UCSD-AML1 (cell line): ENCODE results near the gene DIPK1C.

Source experiments
- DNase-seq: peaks from one replicate; lab custom pipeline; 2025; ENCODE audit not compliant: unreplicated experiment; lab: John Stamatoyannopoulos, UW

Gene DIPK1C

DNA sequence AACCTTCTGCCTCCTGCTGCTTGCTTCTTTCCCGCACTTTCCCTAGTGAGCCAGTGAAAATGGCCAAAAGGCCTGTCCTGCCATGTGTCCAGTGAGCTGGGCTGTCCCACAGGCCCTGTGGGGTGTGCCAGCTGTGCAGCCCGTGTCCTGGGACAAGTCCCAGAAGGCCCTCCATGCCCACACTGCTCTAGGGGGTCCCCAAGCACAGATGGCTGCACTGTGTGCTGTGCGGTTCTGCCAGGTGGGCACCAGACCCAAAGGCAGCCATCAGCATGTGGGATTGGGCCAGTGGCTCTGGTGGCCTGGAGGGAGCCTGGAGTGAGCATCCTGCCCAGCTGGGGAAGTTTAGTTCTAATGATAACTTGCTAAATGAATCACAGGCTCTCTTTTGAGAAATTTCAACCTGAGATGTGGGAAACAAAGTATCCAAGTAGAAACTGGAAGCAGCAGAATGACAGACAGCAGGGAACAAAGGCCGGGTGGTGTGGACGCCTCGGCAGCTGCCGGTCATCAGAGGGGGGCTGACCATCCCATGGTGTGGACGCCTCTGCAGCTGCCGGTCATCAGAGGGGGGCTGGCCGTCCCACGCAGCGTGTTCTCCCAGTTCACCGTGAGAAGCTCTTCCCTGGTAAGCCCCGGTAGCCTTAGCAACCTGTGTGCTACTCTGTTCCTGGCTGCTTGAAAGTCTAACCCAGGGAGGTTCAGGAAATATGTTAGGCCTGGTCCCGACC lies 29.2 kb upstream of the DIPK1C start:
- no peak for DNase-seq

DNA sequence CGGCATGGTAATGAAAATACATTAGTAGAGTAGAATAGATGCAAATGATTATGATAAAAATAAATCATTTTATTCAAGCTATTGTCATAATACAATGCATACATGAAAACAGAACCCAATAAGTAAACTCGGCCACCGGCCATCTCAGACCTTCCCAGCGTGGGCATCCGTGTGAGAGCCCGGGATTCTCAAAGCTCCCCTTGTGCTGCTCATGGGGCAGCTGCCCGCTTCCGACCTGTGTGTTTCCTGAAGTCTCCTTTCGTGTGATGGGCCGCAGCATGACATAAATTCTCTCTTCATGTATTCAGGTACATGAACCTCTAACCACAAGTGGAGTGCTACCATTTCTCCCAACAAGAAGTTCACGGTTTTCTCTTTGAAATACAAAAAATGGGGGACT lies 25.6 kb upstream of the DIPK1C start:
- no peak for DNase-seq

DNA sequence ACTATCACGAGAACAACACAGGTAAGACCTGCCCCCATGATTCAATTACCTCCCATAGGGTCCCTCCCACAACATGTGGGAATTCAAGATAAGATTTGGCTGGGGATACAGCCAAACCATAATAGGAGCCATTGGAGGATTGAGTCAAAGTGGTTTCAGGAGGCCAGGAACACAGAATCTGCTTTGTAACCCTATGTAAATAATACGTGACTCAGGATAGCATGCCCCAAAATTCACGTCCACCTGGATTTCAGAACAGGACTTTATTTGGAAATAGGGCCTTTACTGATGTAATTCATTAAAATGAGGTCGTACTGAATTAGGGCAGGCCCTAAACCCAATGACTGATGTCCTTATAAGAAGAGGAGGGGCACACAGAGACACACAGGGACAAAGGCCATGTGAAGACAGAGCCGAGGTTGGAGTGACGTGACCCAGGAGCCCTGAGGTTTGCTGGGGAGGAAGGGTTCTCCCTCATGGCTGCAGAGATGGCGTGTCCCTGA lies 23.1 kb upstream of the DIPK1C start:
- DNase-seq, result no peak

DNA sequence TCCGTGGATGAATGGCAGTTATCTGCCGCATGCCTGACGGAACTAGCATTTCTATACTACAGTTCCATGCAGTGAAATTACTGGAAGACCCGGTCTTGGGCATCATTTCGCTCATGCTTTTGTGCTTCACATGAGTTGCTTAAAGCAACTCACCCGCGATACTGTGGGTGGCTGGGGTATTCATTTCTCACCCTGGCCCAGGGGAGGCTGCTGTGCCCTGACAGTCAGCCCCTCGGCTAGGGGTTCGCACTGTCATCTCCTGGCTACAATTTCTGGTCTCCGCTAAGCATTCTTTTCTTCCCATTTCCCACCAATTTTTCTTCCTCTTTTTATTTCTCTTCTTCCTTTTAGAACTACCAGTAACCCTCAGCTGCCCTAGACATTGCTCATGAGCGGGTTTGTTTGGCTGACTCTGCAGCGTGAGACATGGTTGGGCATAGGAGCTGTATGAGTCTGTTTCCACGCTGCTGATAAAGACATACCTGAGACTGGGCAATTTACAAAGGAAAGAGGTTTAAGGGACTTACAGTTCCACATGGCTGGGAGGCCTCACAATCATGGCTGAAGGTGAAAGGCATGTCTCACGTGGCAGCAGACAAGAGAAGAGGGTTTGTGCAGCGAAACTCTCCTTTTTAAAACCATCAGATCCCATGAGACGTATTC lies 22.5 kb upstream of the DIPK1C start:
- DNase-seq, result no peak

DNA sequence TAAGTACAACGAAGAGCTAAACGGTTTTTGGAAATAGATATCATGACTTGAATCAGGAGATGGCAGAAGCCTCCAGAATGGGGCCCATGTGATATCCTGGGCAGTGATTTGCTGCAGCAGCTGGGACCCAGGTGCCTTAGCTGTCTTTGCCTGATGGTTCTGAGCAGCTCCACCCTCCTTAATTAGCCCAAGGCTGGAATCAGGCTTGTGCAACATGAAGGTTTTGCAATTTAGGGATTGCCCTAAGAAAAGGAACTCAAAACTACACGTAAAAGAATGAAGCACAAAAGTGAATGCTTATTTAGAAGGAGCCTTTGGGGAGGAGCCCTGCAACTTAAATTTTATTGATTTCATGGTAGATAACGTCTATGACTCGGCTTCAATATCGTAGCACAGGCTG lies 21.8 kb upstream of the DIPK1C start:
- DNase-seq, result no peak

DNA sequence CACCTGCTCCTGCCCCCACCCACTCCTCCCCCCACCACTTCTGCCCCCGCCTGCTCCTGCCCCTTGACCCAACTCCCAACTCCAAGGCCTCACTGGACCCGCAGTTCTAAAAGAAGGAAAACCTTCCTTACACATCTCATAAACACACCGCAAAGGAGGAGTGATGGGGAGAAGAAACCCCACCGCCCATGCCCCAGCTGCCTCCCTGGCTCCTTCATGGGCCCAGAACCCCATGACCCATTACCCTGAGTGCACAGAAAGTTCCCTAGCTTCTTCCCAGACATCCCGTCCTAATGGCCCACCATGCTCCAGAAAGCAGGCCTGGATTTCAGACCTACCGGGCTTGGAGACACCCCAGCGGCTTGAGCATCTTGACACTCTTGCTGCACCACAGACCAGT lies 21.2 kb upstream of the DIPK1C start:
- no peak for DNase-seq

DNA sequence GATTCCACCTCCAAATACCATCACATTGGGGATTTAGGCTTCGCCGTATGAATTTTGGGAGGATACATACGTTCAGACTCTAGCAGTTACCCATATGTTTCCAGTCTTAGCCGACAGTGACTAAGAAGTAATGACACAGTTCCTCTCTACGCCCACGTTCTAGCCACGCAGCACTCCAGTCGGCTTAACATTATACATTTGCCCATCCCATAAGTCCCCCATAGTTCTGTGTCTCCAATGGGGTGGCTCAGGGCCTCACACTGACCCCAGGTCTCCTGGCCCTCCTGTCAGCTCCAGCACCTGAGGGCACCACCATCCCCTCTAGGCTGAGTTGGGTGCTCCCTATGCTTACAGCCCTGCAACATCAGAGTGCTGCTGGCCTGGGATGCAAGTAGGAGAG lies 20.7 kb upstream of the DIPK1C start:
- no peak for DNase-seq

DNA sequence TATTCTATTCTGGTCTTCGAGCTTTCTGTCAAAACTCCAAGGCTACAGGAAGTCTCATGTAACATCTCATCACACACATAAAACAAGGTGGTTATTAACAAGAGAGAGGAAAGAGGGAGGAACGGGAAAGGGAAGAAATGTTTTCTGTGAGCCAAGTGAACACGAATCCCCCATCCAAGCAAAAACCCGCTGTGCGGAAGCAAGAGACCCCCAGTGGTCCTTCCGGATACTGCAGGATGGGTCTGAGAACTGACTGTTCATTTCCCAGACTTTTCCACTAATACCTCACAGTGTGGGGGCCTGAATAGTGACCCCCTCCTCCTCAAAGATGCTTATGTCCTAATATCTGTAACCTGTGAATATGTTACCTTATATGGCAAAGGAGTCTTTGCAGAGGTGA lies 19.0 kb upstream of the DIPK1C start:
- no peak for DNase-seq

DNA sequence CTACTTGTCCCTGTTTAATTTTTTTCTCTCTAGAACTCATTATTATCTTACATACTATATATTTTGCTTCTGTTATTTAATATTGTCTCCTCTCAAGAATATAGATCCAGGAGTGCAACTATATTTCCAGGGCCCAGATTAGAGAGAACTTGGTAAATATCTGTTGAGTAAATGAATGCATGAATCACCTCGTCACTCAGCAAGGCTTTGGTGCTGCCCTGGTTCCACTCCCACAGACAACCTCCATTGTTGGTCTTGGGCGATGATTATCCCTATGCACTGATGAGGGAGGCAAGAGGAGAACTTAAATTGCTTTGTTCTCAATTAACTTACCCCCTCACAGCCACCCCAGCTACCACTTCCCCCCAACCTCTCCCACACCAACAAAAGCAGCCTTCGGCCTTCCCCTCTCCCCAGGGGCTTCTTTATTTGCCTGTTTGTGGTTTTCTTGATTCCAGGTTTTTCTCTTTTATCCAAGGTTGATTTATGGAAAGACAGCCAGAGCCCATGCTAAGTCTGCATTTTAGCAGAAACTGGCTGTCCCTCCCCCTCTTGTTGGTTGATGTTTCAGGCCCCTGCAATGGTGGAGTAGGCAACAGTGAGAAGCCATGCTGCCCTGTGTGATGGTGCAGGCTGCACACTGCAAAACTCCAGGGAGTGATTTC lies 17.0 kb upstream of the DIPK1C start:
- DNase-seq, result no peak

DNA sequence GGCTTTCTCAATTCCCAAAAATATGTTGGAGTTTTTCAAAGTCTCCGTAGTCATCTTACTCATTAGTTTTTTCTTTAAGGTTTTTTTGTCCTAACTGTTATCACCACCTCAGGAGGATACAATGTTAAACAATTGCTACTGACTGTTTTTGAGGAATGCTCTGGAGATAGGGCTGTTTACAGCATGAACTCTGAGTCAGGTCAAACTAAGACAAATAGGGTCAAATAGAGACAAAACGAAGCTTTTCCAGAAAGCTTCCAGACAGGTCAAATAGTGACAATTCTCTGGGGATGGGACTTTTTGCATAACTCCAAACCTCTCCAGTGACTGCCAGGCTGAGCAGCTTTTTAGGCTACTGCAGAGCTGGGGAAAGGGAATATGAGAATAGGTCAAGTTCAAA lies 15.2 kb upstream of the DIPK1C start:
- no peak for DNase-seq

DNA sequence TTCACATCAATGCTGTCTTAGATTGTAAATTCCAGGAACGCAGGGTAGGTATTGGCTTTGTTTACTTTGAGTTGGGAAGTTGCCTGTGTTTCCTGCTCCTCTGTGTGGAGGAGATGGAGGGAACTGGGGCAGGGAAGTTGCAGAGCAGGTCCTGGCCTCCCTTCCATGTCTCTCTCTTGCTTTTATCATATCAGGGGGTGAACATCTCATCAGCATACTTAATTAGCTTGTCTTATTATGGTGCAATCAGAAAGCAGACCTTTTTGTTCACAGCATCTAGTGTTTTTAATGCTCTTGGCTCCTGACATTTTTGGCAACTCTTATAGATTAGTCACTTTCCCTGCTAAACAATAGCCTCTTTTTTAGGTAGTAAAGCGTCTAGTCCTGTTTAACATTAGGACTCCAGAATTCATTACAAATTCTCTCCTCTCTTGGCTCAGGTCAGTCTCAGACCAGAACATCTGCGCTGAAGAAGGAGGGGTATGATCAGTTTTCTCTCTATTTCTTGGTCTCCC lies 11.5 kb upstream of the DIPK1C start:
- DNase-seq, result no peak

DNA sequence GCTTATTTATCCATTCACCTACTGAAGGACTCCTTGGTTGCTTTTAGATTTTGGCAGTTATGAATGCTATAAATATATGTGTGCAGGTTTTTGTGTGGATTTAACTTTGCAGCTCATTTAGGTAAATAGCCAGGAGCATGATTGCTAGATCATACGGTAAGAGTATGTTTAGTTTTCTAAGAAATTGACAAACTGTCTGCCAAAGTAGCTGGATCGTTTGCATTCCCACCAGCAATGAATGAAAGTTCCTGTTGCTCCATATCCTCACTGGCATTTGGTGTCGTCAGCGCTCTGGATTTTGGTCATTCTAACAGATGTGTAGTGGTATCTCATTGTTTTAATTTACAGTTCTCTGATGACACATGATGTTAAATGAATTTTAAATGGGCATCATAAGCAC lies 8.7 kb upstream of the DIPK1C start:
- DNase-seq, result no peak

DNA sequence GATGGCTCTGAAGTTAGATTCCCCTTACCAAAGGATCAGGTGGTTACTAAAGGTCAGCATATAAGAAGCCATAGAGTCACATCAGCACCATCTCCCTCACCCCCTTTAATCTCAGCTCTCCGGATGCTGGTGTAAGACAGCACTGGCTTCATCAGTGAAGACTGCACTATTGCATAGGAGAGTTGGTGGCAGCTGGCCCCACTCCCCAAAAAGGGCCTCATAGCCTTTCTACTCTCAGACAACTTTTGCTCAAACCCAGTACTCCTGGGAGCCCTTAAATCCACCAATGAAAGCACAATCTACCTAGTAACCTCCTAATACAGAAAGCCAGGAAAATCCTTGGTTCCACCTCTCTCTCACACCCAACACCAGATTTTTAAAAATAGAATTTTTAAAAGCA lies 6.9 kb upstream of the DIPK1C start:
- DNase-seq, result no peak

DNA sequence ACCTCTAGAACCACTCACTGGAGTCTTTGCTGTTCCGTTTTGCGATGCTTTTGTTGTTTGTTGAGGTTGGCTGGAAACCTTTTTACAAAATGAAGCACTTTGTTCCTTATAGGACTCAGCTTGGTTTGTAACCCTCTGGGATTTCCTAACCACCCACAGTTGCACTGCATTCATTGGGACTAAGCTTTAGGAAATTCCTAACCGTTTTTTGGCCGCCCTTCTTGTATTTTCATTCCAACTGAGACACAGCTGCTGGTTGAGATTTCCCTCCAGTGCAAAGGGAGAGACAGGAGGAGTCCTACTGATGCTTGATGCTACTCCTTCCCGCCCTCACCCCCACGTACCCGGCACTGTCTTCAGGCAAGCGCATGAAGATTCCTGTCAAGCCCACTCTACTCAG lies 6.1 kb upstream of the DIPK1C start:
- DNase-seq, result no peak

DNA sequence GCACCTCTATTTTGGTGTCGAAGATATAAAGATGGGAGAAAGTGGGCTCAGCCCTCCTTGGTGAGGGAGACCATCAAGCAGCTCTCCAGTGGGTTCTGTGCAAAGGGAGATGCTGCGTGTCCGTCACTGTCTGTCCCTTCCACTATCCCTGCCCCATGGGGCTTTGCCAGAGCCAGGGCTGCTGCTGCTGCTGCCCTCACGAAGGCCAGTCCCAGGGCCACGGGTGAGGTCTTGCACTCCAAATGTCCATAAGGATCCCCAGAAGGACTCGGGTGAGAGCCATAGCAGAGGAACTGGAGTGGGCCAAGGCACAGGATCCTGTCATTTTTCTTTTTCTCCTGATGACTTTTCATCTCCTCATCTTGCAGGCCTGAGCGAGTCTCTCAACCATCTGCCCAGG lies 3.7 kb upstream of the DIPK1C start:
- DNase-seq, result no peak

DNA sequence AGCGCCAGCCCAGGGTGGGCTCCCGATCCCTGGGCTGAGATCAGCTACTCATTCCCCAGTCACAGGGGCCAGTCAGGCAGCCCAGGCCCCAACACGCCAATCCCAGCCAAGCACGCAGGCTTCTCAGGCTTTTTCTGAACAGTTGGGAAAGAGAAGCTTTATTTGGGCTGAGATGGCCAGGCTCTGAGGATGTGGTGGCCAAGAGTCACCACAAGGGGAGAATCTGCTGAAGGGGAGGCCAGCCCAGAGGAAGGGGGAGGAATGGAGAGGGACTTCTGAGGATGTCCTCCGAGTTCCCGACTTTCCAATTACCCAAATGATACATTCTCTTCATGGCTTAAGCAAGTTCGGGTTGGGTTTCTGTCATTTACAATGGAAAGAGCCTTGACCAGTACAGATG lies 2.8 kb upstream of the DIPK1C start:
- no peak for DNase-seq

DNA sequence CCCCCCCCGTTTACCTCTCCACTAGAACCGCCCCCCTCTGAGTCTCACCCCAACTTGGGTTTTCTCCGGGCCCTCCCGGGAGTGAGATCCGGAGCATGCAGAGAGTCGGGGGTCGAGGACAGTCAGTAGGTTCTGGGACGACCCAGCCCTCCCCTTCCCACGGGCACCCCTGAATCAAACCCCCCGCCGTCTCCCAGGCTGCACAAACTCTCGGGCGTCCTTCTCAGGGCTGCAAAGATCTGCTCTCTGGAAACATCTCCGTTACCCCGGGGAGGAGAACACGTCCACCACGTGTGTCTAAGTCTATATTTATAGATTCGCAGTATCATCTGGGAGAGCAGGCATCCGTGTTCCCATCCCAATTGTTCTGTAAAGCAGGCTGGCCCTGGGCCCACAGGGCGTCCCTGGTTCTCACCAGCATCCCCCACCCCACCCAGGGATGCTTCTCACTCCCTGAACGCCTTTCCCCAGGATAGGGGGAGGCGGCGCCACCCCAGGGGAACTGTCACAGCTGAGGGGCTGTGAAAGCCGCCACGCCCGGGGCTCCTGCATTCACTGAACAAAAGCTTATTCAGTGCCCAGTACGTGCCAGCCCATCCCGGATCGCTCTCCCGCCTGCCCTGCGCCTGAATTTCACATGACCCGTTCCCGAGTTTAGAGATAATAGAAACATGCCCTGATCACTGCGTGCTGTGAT lies 765 bp upstream of the DIPK1C start:
- DNase-seq, result no peak

DNA sequence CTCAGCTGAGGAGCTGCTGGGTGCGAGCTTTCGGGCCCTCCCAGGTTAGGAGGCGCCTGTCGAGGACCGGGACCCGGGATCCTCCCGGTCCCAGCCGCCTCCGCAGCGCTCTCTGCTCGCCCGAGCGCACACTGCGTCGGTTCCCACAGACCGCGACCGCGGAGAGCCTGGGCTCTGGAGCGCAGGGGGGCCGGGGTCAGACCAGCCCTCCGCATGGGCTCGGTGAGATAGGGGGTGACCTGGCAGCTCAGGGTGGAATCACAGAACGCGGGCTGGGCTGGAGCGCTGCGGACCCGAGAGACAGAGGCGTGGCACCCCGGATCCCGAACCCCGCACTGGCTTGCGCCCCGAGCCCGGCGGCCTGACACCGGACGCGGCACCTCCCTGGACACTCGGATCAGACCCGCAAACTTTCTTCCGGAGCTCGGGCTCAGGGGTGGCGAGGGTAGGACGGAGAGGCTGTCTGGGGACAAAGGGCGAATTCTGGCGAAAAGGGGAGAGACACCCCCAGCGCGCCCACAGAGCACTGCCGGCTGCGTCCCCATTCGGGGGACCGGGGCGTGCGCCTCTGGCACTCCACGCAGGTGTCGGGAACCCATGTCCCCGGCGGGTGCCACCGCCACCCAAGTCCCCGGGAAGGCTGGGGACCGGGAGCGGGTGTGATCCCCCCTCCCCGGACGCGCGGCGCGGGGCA lies 612 bp downstream of the DIPK1C start:
- DNase-seq, result no peak

DNA sequence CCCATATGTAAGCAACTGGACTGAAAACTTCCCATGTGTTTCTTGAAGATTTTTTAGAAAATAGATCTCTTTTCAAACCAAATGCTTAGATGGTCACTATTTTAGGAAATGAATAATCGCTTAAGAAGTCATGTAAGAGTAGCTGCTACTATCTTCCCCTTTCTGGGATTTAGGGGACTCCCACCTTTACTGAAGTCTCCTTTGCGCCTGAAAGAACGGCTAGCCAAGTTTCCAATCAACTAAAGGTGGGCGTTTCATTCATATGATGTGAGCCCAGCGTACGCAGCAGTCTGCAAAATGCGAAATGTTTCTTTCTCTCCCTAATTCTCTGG lies 1.1 kb downstream of the DIPK1C start:
- no peak for DNase-seq

DNA sequence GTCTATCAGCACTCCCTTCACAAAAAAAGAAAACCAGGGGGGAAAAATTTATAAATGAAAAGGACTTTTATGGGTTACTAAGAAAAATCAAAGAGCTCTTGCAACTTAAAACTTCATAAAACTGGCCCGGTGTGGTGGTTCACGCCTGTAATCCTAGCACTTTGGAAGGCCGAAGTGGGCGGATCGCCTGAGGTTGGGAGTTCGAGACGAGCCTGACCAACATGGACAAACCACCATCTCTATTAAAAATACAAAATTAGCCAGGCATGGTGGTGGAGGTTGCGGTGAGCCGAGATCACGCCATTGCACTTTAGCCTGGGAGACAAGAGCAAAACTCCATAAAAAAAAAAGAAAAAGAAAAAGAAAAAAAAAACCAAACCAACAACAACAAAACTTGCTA lies 1.7 kb downstream of the DIPK1C start:
- DNase-seq, result no peak

DNA sequence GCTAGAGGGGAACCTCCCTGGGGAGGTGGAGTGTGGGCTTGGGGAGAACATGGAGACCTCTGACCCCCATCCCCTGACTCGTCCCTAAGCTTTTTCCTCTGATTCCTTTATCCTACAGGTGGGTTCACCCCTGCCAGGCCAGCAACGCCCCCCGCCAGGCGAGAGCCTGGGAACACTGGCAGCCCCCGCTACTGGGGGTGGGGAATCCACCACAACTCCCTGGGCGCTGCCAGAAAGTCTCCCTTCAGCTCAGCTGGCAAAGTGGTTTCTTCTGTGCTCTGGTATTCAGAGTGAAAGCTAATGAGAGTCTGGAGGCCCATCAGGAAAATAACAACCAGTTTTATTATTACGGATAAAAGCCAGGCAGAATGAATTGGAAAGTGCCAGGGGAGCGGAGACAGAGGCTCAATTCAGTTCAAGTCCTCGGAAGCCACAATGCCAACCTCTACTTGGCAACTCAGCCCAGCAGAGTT lies 2.8 kb downstream of the DIPK1C start:
- DNase-seq, result no peak
